ENCODE results near the gene KCNH2. TPM values are rescaled to one million over a fixed set of nuclear protein-coding genes. Genes with fewer than 3 reads are reported as not detected.
"Not testable (repeated sequence)": the region's sequence is repeated elsewhere in the genome, so short reads cannot be mapped to it uniquely, and the experiment has no call there.

KCNH2 gene
- total RNA-seq, 1 experiment from 2014 or later = 0.09 TPM

- intact Hi-C loops (cut with micrococcal nuclease) = no loop called here
- CTCF ChIA-PET = interaction anchor here (0.6 to 2.0 kb wide), 7 partner anchors 13 to 132 kb away, joined by 3 to 10 read pairs (median 3); no protein-coding TSS in a partner anchor
- Mint-ChIP-seq H3K9me3 (ENCODE audit: unreplicated experiment) (peaks cover 6% of the 10 kb centered on the region), H3K36me3 (ENCODE audit: insufficient read depth, unreplicated experiment) (no peaks in the 10 kb centered on the region), H3K4me1 (ENCODE audit: insufficient read depth, unreplicated experiment) (no peaks in the 10 kb centered on the region), H3K27ac (ENCODE audit: low read depth, unreplicated experiment) (no peak overlapping the region), H3K27me3 (ENCODE audit: insufficient read depth, unreplicated experiment) (peaks cover 58% of the 10 kb centered on the region), H3K4me3 (ENCODE audit: unreplicated experiment) (no peak overlapping the region)
- no peak for TF ChIP-seq CTCF (IDR thresholded peaks at IDR 0.05; ENCODE audit: unreplicated experiment)
- no peak for DNase-seq (ENCODE audit: unreplicated experiment)
- POLR2A ChIA-PET = interaction anchor here (1.1 kb wide), 1 partner anchor 28 kb away, joined by 3 read pairs; no protein-coding TSS in a partner anchor
- no TSS peak for BruUV-seq (replicated peaks)
Observed at GRCh38 chr7:150910996-150911422, 67.1 kb downstream of the KCNH2 start.

- H3K36me3 Mint-ChIP-seq (ENCODE audit: insufficient read depth, unreplicated experiment) = not testable (repeated sequence)
- CTCF ChIA-PET = interaction anchor here (0.6 to 2.0 kb wide), 7 partner anchors 12 to 132 kb away, joined by 3 to 10 read pairs (median 3); no protein-coding TSS in a partner anchor
Observed at GRCh38 chr7:150910305-150910995, 67.7 kb downstream of the KCNH2 start.

GRCh38 chr7:150909200-150909995 is 68.7 kb downstream of the KCNH2 start:
- H3K27me3 Mint-ChIP-seq (ENCODE audit: insufficient read depth, unreplicated experiment) = peaks cover 42% of the 10 kb centered on the region
- CTCF ChIA-PET = interaction anchor here (0.6 to 1.9 kb wide), 5 partner anchors 11 to 553 kb away, joined by 3 to 12 read pairs (median 3); no protein-coding TSS in a partner anchor

More at GRCh38 chr7:150910305-150910995, 67.7 kb downstream of the KCNH2 start:
- DNase-seq (ENCODE audit: unreplicated experiment); intact Hi-C loops (cut with micrococcal nuclease); H3K9me3 Mint-ChIP-seq (ENCODE audit: unreplicated experiment); H3K27ac Mint-ChIP-seq (ENCODE audit: low read depth, unreplicated experiment); H3K4me3 Mint-ChIP-seq (ENCODE audit: unreplicated experiment); BruUV-seq (replicated peaks); H3K4me1 Mint-ChIP-seq (ENCODE audit: insufficient read depth, unreplicated experiment): not testable (repeated sequence)
- peaks cover 52% of the 10 kb centered on the region for H3K27me3 Mint-ChIP-seq (ENCODE audit: insufficient read depth, unreplicated experiment)
- POLR2A ChIA-PET = interaction anchor here (1.1 kb wide), 1 partner anchor 28 kb away, joined by 3 read pairs; no protein-coding TSS in a partner anchor

GRCh38 chr7:150908173-150908572 is 69.9 kb downstream of the KCNH2 start:
- CTCF ChIA-PET = interaction anchor here (0.6 to 1.9 kb wide), 7 partner anchors 10 to 503 kb away, joined by 3 to 12 read pairs (median 3); a partner anchor contains a TSS
- Mint-ChIP-seq H3K27me3 (ENCODE audit: insufficient read depth, unreplicated experiment) (peaks cover 31% of the 10 kb centered on the region), H3K9me3 (ENCODE audit: unreplicated experiment) (peaks cover 6% of the 10 kb centered on the region), H3K27ac (ENCODE audit: low read depth, unreplicated experiment) (no peak overlapping the region), H3K4me3 (ENCODE audit: unreplicated experiment) (no peak overlapping the region), H3K4me1 (ENCODE audit: insufficient read depth, unreplicated experiment) (peaks cover 15% of the 10 kb centered on the region), H3K36me3 (ENCODE audit: insufficient read depth, unreplicated experiment) (peaks cover 5% of the 10 kb centered on the region)
- POLR2A ChIA-PET = no interaction called here
- BruUV-seq (replicated peaks) = no TSS peak
- no peak for TF ChIP-seq CTCF (IDR thresholded peaks at IDR 0.05; ENCODE audit: unreplicated experiment)
- DNase-seq (ENCODE audit: unreplicated experiment) = no peak
- intact Hi-C loops (cut with micrococcal nuclease) = no loop called here

More at GRCh38 chr7:150909200-150909995, 68.7 kb downstream of the KCNH2 start:
- peaks cover 6% of the 10 kb centered on the region for H3K9me3 Mint-ChIP-seq (ENCODE audit: unreplicated experiment)
- intact Hi-C loops (cut with micrococcal nuclease) = no loop called here
- BruUV-seq (replicated peaks) = no TSS peak
- no peak for DNase-seq (ENCODE audit: unreplicated experiment)
- H3K4me3 Mint-ChIP-seq (ENCODE audit: unreplicated experiment) = no peak overlapping the region
- TF ChIP-seq CTCF (IDR thresholded peaks at IDR 0.05; ENCODE audit: unreplicated experiment) = no peak
- POLR2A ChIA-PET = no interaction called here
- no peaks in the 10 kb centered on the region for H3K36me3 Mint-ChIP-seq (ENCODE audit: insufficient read depth, unreplicated experiment)
- H3K27ac Mint-ChIP-seq (ENCODE audit: low read depth, unreplicated experiment) = no peak overlapping the region
- H3K4me1 Mint-ChIP-seq (ENCODE audit: insufficient read depth, unreplicated experiment) = peaks cover 4% of the 10 kb centered on the region
